Right lobe of liver (tissue), 4 donors: ENCODE data around the gene EXD3.

ENCODE experiments used
- CTCF ChIP-seq, 4 donors: fragments of 200-600 bp in 3 of 4; fragments of 450-650 bp in 1 of 4; IDR thresholded peaks; one replicate each; pipeline versions ENCODE4 v1.5.1 to v1.8.0; 2016 to 2022; ENCODE audit warnings: antibody characterized with exemption in 4 of 4, mild to moderate bottlenecking in 2 of 4
- POLR2A ChIP-seq: fragments of 450-650 bp; IDR thresholded peaks from one replicate; pipeline ENCODE4 v1.6.1; 2017; ENCODE audit warnings: antibody characterized with exemption, mild to moderate bottlenecking
- donor health status: DM: no; HTN: no; CAD: no.
- donor health status: DM: no; HTN: no; CAD: no.
- donor health status: DM: no; HTN: yes; CAD: no.

- TF ChIP-seq CTCF (IDR thresholded peaks at IDR 0.05) (no peak), POLR2A (no peak)
Observed at GRCh38 chr9:137349471-137350033, 73.4 kb downstream of the EXD3 start.
